ENCODE results near the gene B4GALT6. TPM values are rescaled to one million over a fixed set of nuclear protein-coding genes. Genes with fewer than 3 reads are reported as not detected.

The B4GALT6 gene
- total and polyA plus RNA-seq, 2 of the 13 experiments (the other 11 are each of a cell fraction or from before 2014, with no cell fraction given) = 1.9 to 3.3 TPM

- TF ChIP-seq AHDC1 (CRISPR knock-in tag; IDR thresholded peaks at IDR 0.05; ENCODE audit: borderline replicate concordance) = peak; percentile 58; the same call in 1 of the 2 replicates
- 0 out of 2 replicates have a peak, but pooled peaks have one; percentile 36 for TF ChIP-seq ZFY (CRISPR knock-in tag; IDR thresholded peaks at IDR 0.05)
- peak; percentile 79; the same call in 1 of the 2 replicates for TF ChIP-seq RERE (CRISPR knock-in tag; IDR thresholded peaks at IDR 0.05; ENCODE audit: low read depth)
- TF ChIP-seq YEATS2 (CRISPR knock-in tag; IDR thresholded peaks at IDR 0.05; ENCODE audit: borderline replicate concordance) = no peak
- no peak for TF ChIP-seq FOXA1 (IDR thresholded peaks at IDR 0.05)
- peak; percentile 87 for TF ChIP-seq FOXA1 (CRISPR knock-in tag; IDR thresholded peaks at IDR 0.05)
- peak; percentile 57; the same call in 1 of the 2 replicates for TF ChIP-seq ATF2 (CRISPR knock-in tag; IDR thresholded peaks at IDR 0.05)
- TF ChIP-seq TARDBP (CRISPR knock-in tag; IDR thresholded peaks at IDR 0.05) = peak; percentile 61; the same call in 1 of the 2 replicates
- 0 out of 2 replicates have a peak, but pooled peaks have one; percentile 18 for TF ChIP-seq ATF1 (CRISPR knock-in tag; IDR thresholded peaks at IDR 0.05)
- TF ChIP-seq PATZ1 (CRISPR knock-in tag; IDR thresholded peaks at IDR 0.05) = peak; percentile 30; the same call in 1 of the 2 replicates
- TF ChIP-seq ZNF644 (CRISPR knock-in tag; IDR thresholded peaks at IDR 0.05; ENCODE audit: low read depth) = peak; percentile 81
- TF ChIP-seq GZF1 (CRISPR knock-in tag; IDR thresholded peaks at IDR 0.05) = no peak
- peak; percentile 66 for TF ChIP-seq MED1 (CRISPR knock-in tag; IDR thresholded peaks at IDR 0.05)
- peak; percentile 59; the same call in 1 of the 2 replicates for TF ChIP-seq ZGPAT (CRISPR knock-in tag; IDR thresholded peaks at IDR 0.05)
Measured at GRCh38 chr18:31587529-31587928, 96.9 kb downstream of the B4GALT6 start (continued).

Data from HepG2 (cell line).